K562 (cell line): ENCODE results near the gene MMP24. TPM values are rescaled to one million over a fixed set of nuclear protein-coding genes. Genes with fewer than 3 reads are reported as not detected.

Source experiments
- ATAC-seq: fragments of 200-7000 bp; cut with Tn5 transposase; 3 replicates; pipeline ENCODE4 v1.9.1; 2020; ENCODE audit warnings: moderate library complexity
- BruUV-seq: library from RNA; stranded (reverse); fragments of 400-500 nt; replicated peaks from 2 replicates; lab custom pipeline; 2021; lab: Mats Ljungman, UMichigan
- CTCF ChIA-PET: fragments of 300-600 bp; formaldehyde crosslinking; extraction: SDS; loops from one replicate; lab custom pipeline; 2021; ENCODE audit warnings: low intra/inter-chr PET ratio; lab: Yijun Ruan, JAX
- POLR2A ChIA-PET: fragments of 300-600, 350-650 bp; sonication (Branson Sonifier 250); formaldehyde crosslinking; extraction: SDS; loops from one replicate; lab custom pipeline; 2021; ENCODE audit warnings: antibody characterized with exemption, inconsistent platforms; lab: Yijun Ruan, JAX
- DNase-seq, 4 experiments: peaks; one replicate each; pipeline versions ENCODE4 v3.0.0 to v3.0.0-alpha.2; 2011 to 2018; ENCODE audit warnings: low spot score in 3 of 4, mixed read lengths in 3 of 4; ENCODE audit errors: extremely low read depth in 1 of 4
- FAIRE-seq: peaks from 2 replicates; lab custom pipeline; 2011; peaks lifted over from hg19 to GRCh38; lab: Jason Lieb, UNC
- H2AFZ ChIP-seq: 2 replicates; pipeline ENCODE4 v1.6.0; 2011; ENCODE audit warnings: low read depth, low read length, control low read depth, inconsistent platforms
- H3K27ac ChIP-seq: fragments of 200-600 bp; 3 replicates; pipeline ENCODE4 v1.8.0; 2011; ENCODE audit warnings: low read depth, mild to moderate bottlenecking, control low read depth, inconsistent platforms, low read length, moderate library complexity, mixed read lengths; ENCODE audit errors: extremely low read depth
- H3K27me3 ChIP-seq, 2 experiments: fragments of 300-600 bp in 1 of 2; 2 replicates in 1 of 2; 3 replicates in 1 of 2; pipeline versions ENCODE4 v1.6.0 to v1.8.0; 2011; ENCODE audit warnings: inconsistent platforms in 2 of 2, low read length in 2 of 2, mild to moderate bottlenecking in 1 of 2, mixed read lengths in 1 of 2, moderate library complexity in 1 of 2; ENCODE audit not compliant: control insufficient read depth in 2 of 2, insufficient read depth in 2 of 2
- H3K36me3 ChIP-seq: fragments of 300-600 bp; 3 replicates; pipeline ENCODE4 v1.8.0; 2011; ENCODE audit warnings: mild to moderate bottlenecking, low read length, inconsistent platforms; ENCODE audit not compliant: control insufficient read depth, insufficient read depth
- H3K4me1 ChIP-seq, 2 experiments: fragments of 200-600 bp in 1 of 2; replicated peaks in 1 of 2; 2 replicates in 1 of 2; 3 replicates in 1 of 2; pipeline versions ENCODE4 v1.5.1 to v1.8.0; 2011; ENCODE audit warnings: inconsistent platforms in 2 of 2, low read length in 2 of 2, mild to moderate bottlenecking in 1 of 2, mixed read lengths in 1 of 2, moderate library complexity in 1 of 2; ENCODE audit not compliant: control insufficient read depth in 2 of 2, insufficient read depth in 2 of 2
- H3K4me2 ChIP-seq: 2 replicates; pipeline ENCODE4 v1.6.1; 2011; ENCODE audit warnings: low read length, control low read depth, inconsistent platforms, mixed read lengths; ENCODE audit not compliant: insufficient read depth
- H3K4me3 ChIP-seq: fragments of 200-600 bp; sonication (generic), shearing (Covaris generic); 2 replicates; pipeline ENCODE4 v1.5.1; 2016; ENCODE audit warnings: control low read depth, inconsistent platforms
- H3K79me2 ChIP-seq: fragments of 200-600 bp; 3 replicates; pipeline ENCODE4 v1.8.0; 2011; ENCODE audit warnings: low read length, inconsistent platforms; ENCODE audit not compliant: control insufficient read depth, insufficient read depth
- H3K9ac ChIP-seq, 2 experiments: 2 replicates each; pipeline versions ENCODE4 v1.6.0 to v1.6.1; 2011; ENCODE audit warnings: low read depth in 2 of 2, low read length in 2 of 2, control low read depth in 1 of 2, inconsistent platforms in 1 of 2, mild to moderate bottlenecking in 1 of 2, mixed read lengths in 1 of 2; ENCODE audit not compliant: insufficient read depth in 1 of 2
- H3K9me1 ChIP-seq: one replicate; pipeline ENCODE4 v1.6.0; 2011; ENCODE audit warnings: inconsistent platforms, mild to moderate bottlenecking, low read length, moderate library complexity; ENCODE audit not compliant: control insufficient read depth, insufficient read depth
- H3K9me3 ChIP-seq: replicated peaks from 2 replicates; pipeline ENCODE4 v1.5.1; 2011; ENCODE audit warnings: low read depth, low read length, inconsistent platforms; ENCODE audit not compliant: control insufficient read depth, insufficient read depth
- H4K20me1 ChIP-seq: replicated peaks from 2 replicates; pipeline ENCODE4 v1.6.1; 2011; ENCODE audit warnings: low read length, inconsistent platforms, mixed read lengths; ENCODE audit not compliant: control insufficient read depth, insufficient read depth
- ARID2 ChIP-seq: fragments of 450-650 bp; IDR thresholded peaks from 2 replicates; pipeline ENCODE4 v1.6.1; 2017; ENCODE audit warnings: antibody characterized with exemption, mild to moderate bottlenecking
- BRD4 ChIP-seq: fragments of 200-600 bp; sonication (generic); IDR thresholded peaks from 2 replicates; pipeline ENCODE4 v1.6.1; 2017; ENCODE audit warnings: inconsistent platforms
- CBFA2T2 ChIP-seq: fragments of 450-650 bp; conservative IDR thresholded peaks from 2 replicates; pipeline ENCODE4 v1.6.1; 2017; ENCODE audit warnings: mild to moderate bottlenecking
- NFIC ChIP-seq: fragments of 450-650 bp; IDR thresholded peaks from 2 replicates; pipeline ENCODE4 v1.6.1; 2017; ENCODE audit warnings: mild to moderate bottlenecking, inconsistent platforms
- PHF21A ChIP-seq: fragments of 450-650 bp; IDR thresholded peaks from 2 replicates; pipeline ENCODE4 v1.6.1; 2017; ENCODE audit warnings: low read depth, borderline replicate concordance
- ZNF324 ChIP-seq: fragments of 250-450 bp; sonication (Bioruptor Pico); IDR thresholded peaks from 2 replicates; pipeline ENCODE4 v1.4.0; 2020; ENCODE audit warnings: mild to moderate bottlenecking
- WGBS: fragments of 100-300 bp; shearing (Covaris generic); methylation state at CpG from one replicate; pipeline ENCODE4 v1.1.6; 2016; ENCODE audit warnings: low coverage, mixed read lengths; ENCODE audit not compliant: insufficient coverage; ENCODE audit errors: missing lambda C conversion rate; 5-methylcytosine and 5-hydroxymethylcytosine counted together
- in situ Hi-C: fragments of 300-500 bp; cut with MboI; formaldehyde crosslinking; loops from 4 replicates; pipeline ENCODE4 v1.15.0; 2018; ENCODE audit warnings: inconsistent platforms, mixed read lengths
- intact Hi-C: fragments of 100-400 bp; cut with micrococcal nuclease; formaldehyde crosslinking; loops from 2 replicates; pipeline ENCODE4 v1.14.2; 2022
- polyA plus RNA-seq, 8 experiments: library from polyadenylated mRNA; depleted of rRNA in 4 of 8; stranded (reverse) in 5 of 8; unstranded in 3 of 8; fragments of >200 nt; fragmentation: Nextera tagmentation in 2 of 8; fragmentation: Illumina TruSeq in 1 of 8; extraction: Ambion mirVana in 2 of 8; extraction: Trizol in 1 of 8; gene quantifications; 2 replicates each; pipeline versions ENCODE4 v1.2.1 to v1.2.3, GENCODE V29; 2011 to 2014; ENCODE audit warnings: inconsistent platforms in 1 of 8, missing spikeins in 1 of 8
- total RNA-seq, 7 experiments: library from RNA; depleted of rRNA in 6 of 7; stranded (reverse); fragments of >200 nt in 6 of 7; fragmentation: Illumina TruSeq in 2 of 7; extraction: Trizol in 2 of 7; gene quantifications; 2 replicates each; pipeline versions ENCODE4 v1.2.1 to v1.2.3, GENCODE V29; 2011 to 2021; ENCODE audit warnings: low replicate concordance in 1 of 7
- TF ChIP-seq, protein P1 (sequence below), 2 experiments: fragments of 450-650 bp in 1 of 2; sonication (generic) in 1 of 2; formaldehyde crosslinking in 1 of 2; IDR thresholded peaks; 2 replicates each; pipeline versions ENCODE4 v1.7.1 to v1.9.0; 2016 to 2022; ENCODE audit warnings: inconsistent platforms in 1 of 2, mild to moderate bottlenecking in 1 of 2, missing genetic modification reagents in 1 of 2

Gene MMP24
- total and polyA plus RNA-seq, 9 of the 15 experiments (the other 6 are each of a cell fraction or from before 2014, with no cell fraction given) = 0.03 to 0.07 (median 0.03) TPM; not detected in 6

DNA sequence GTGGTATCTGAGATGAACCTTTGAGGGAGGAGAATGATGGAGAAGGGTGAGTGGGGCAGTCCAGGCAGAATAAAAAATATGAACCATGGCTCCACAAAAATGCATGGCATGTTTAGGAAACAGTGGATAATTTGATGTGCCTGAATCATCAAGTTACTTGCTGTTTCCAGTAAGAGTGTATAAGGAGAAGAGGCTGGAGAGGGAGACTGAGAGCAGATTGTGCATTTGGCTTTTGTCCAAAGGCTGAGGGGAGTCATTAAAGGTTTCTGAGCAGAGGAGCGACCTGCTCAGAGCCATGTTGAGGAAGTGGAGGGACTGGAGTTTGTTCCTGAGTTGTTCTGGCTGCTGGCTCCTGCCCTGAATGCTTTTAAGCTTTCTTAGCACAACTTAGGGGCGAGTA, 6.1 kb downstream of the MMP24 start:
- Histone ChIP-seq H4K20me1 (0 out of 2 replicates have a peak, but pooled peaks cover 3% of the 10 kb centered on the region), H3K4me1 (no peaks in the 10 kb centered on the region), H3K4me2 (no peak overlapping the region), H3K27ac (no peak overlapping the region), H3K9me1 (no peaks in the 10 kb centered on the region), H3K9ac (no peak overlapping the region), H3K79me2 (no peaks in the 10 kb centered on the region), H3K27me3 (peaks cover 35 to 46% of the 10 kb centered on the region in 2 experiments), H2AFZ (no peak overlapping the region), H3K9me3 (no peaks in the 10 kb centered on the region), H3K4me3 (no peak overlapping the region), H3K36me3 (no peaks in the 10 kb centered on the region)
- ChIA-PET POLR2A (interaction anchor here (0.6 kb wide), 1 partner anchor 465 kb away, joined by 3 read pairs; no protein-coding TSS in a partner anchor), CTCF (no interaction called here)
- TF ChIP-seq PHF21A (no peak), NFIC (peak; percentile 65), BRD4 (no peak)
- ATAC-seq = no peak
- WGBS = 0% methylated on average over 2 of the region's 2 CpGs
- intact Hi-C loops = no loop called here
- in situ Hi-C loops = no loop called here
- no peak for DNase-seq
- BruUV-seq = no TSS peak
- FAIRE-seq = no peak

DNA sequence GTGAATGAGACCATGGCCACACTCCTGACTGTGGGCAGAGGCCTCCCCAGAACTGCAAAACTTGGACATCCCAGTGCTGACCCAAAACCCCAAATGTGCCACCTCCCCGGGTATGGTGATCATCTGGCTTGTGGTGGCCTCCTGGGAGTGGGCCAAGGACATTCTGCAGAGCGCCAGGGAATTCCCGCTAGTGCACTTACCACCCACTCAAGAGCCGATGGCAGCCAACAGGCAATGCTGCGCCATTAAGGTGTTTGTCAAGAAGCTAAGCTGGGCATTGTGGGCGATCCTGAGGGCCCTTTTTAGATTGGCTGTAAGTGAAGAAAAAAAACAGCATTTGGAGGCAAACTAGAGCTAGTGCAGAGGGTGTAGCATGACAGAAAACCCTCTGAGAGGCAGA, 9.4 kb downstream of the MMP24 start:
- H3K9me3 ChIP-seq = no peaks in the 10 kb centered on the region
- H3K4me1 ChIP-seq = no peaks in the 10 kb centered on the region; a peak in 1 of 5 replicates
- no peak overlapping the region for H3K9ac ChIP-seq
- no peak for TF ChIP-seq CBFA2T2
- TF ChIP-seq, protein P1, sequence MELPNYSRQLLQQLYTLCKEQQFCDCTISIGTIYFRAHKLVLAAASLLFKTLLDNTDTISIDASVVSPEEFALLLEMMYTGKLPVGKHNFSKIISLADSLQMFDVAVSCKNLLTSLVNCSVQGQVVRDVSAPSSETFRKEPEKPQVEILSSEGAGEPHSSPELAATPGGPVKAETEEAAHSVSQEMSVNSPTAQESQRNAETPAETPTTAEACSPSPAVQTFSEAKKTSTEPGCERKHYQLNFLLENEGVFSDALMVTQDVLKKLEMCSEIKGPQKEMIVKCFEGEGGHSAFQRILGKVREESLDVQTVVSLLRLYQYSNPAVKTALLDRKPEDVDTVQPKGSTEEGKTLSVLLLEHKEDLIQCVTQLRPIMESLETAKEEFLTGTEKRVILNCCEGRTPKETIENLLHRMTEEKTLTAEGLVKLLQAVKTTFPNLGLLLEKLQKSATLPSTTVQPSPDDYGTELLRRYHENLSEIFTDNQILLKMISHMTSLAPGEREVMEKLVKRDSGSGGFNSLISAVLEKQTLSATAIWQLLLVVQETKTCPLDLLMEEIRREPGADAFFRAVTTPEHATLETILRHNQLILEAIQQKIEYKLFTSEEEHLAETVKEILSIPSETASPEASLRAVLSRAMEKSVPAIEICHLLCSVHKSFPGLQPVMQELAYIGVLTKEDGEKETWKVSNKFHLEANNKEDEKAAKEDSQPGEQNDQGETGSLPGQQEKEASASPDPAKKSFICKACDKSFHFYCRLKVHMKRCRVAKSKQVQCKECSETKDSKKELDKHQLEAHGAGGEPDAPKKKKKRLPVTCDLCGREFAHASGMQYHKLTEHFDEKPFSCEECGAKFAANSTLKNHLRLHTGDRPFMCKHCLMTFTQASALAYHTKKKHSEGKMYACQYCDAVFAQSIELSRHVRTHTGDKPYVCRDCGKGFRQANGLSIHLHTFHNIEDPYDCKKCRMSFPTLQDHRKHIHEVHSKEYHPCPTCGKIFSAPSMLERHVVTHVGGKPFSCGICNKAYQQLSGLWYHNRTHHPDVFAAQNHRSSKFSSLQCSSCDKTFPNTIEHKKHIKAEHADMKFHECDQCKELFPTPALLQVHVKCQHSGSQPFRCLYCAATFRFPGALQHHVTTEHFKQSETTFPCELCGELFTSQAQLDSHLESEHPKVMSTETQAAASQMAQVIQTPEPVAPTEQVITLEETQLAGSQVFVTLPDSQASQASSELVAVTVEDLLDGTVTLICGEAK (IDR thresholded peaks at IDR 0.05) = no peak
- TF ChIP-seq, protein P1 (CRISPR knock-in tag; IDR thresholded peaks at IDR 0.05) = no peak
- no peak for TF ChIP-seq ARID2
- no peak for TF ChIP-seq ZNF324 (CRISPR knock-in tag)
- TF ChIP-seq, all 486 proteins: peak for 0
- 0 out of 2 replicates have a peak, but pooled peaks cover 3% of the 10 kb centered on the region for H4K20me1 ChIP-seq
- DNase-seq (no peak), FAIRE-seq (no peak), ATAC-seq (no peak)
- WGBS = 1% methylated on average over 6 of the region's 6 CpGs
- no peak overlapping the region for H2AFZ ChIP-seq
- H3K79me2 ChIP-seq = no peaks in the 10 kb centered on the region
- no peak overlapping the region for H3K4me3 ChIP-seq
- H3K27ac ChIP-seq = no peak overlapping the region
- CTCF ChIA-PET = no interaction called here
- no peaks in the 10 kb centered on the region for H3K36me3 ChIP-seq
- peaks cover 22 to 61% of the 10 kb centered on the region in 2 experiments for H3K27me3 ChIP-seq
- in situ Hi-C loops = no loop called here
- POLR2A ChIA-PET = interaction anchor here (0.6 to 0.7 kb wide), 2 partner anchors 7 to 644 kb away, joined by 3 to 4 read pairs; no protein-coding TSS in a partner anchor
- H3K9me1 ChIP-seq = no peaks in the 10 kb centered on the region
- no peak overlapping the region for H3K4me2 ChIP-seq
- intact Hi-C loops = no loop called here
- no TSS peak for BruUV-seq
